Fibroblast of the aortic adventitia (primary cell): ENCODE measurements around the gene TOP3B. TPM values are rescaled to one million over a fixed set of nuclear protein-coding genes. Genes with fewer than 3 reads are reported as not detected.
"Not testable (repeated sequence)": the region's sequence is repeated elsewhere in the genome, so short reads cannot be mapped to it uniquely, and the experiment has no call there.

ENCODE experiments used
- DNase-seq: peaks from one replicate; pipeline ENCODE4 v3.0.0-alpha.2; 2010; ENCODE audit warnings: low read depth
- H3K4me3 ChIP-seq: 2 replicates; pipeline ENCODE4 v1.5.1; 2011; ENCODE audit warnings: low read depth, mild to moderate bottlenecking, control low read depth, low read length, moderate library complexity
- CTCF ChIP-seq: IDR thresholded peaks from 2 replicates; pipeline ENCODE4 v1.5.1; 2011; ENCODE audit warnings: mild to moderate bottlenecking, low read length, control low read depth, inconsistent platforms; ENCODE audit not compliant: insufficient read depth
- total RNA-seq: library from RNA; depleted of rRNA; stranded (reverse); fragments of >200 nt; gene quantifications from 2 replicates; pipeline ENCODE4 v1.2.3, GENCODE V29; 2012; ENCODE audit warnings: low replicate concordance

The TOP3B gene
- total RNA-seq, 1 donor, result 20.9 TPM

- no peak for DNase-seq
- TF ChIP-seq CTCF, result no peak
- no peak overlapping the region for H3K4me3 ChIP-seq
Observed at GRCh38 chr22:21944871-21945270, 37.7 kb downstream of the TOP3B start.

- DNase-seq, result no peak
- no peak overlapping the region for H3K4me3 ChIP-seq
Observed at GRCh38 chr22:21943571-21944448, 38.8 kb downstream of the TOP3B start.

GRCh38 chr22:21942407-21943343, 39.9 kb downstream of the TOP3B start:
- no peak for TF ChIP-seq CTCF
- H3K4me3 ChIP-seq, result peak overlapping the region; percentile 9

More at GRCh38 chr22:21943571-21944448, 38.8 kb downstream of the TOP3B start:
- no peak for TF ChIP-seq CTCF

GRCh38 chr22:21941921-21942320, 40.7 kb downstream of the TOP3B start:
- DNase-seq, result no peak
- no peak overlapping the region for H3K4me3 ChIP-seq
- TF ChIP-seq CTCF, result no peak

More at GRCh38 chr22:21942407-21943343, 39.9 kb downstream of the TOP3B start:
- peak; percentile 92 for DNase-seq

- no peak overlapping the region for H3K4me3 ChIP-seq
- no peak for DNase-seq
- no peak for TF ChIP-seq CTCF
Observed at GRCh38 chr22:21940521-21940920, 42.1 kb downstream of the TOP3B start.

GRCh38 chr22:21939935-21940334, 42.7 kb downstream of the TOP3B start:
- H3K4me3 ChIP-seq, DNase-seq: not testable (repeated sequence)

- no peak for DNase-seq
- TF ChIP-seq CTCF, result no peak
- H3K4me3 ChIP-seq, result no peak overlapping the region
Observed at GRCh38 chr22:21939461-21939913, 43.1 kb downstream of the TOP3B start.
